OCI-LY1 (cell line): ENCODE results near the gene LETM1.

ENCODE experiments used
- H2AFZ ChIP-seq: fragments of 200-600 bp; sonication (generic), shearing (Covaris generic); 2 replicates; pipeline ENCODE4 v1.6.0; 2014; ENCODE audit warnings: antibody characterized with exemption, mild to moderate bottlenecking, low read length
- H3F3A ChIP-seq: fragments of 200-600 bp; sonication (generic), shearing (Covaris generic); 2 replicates; pipeline ENCODE4 v1.6.0; 2014; ENCODE audit warnings: mild to moderate bottlenecking, antibody characterized with exemption, low read length, moderate library complexity; ENCODE audit not compliant: insufficient read depth
- H3K27ac ChIP-seq: fragments of 200-600 bp; sonication (generic); 2 replicates; pipeline ENCODE4 v1.5.1; 2014; ENCODE audit warnings: low read length, mixed run types, mild to moderate bottlenecking, low read depth; ENCODE audit not compliant: poor library complexity, severe bottlenecking
- H3K27me3 ChIP-seq: fragments of 200-600 bp; sonication (generic); 2 replicates; pipeline ENCODE4 v1.6.0; 2014; ENCODE audit warnings: antibody characterized with exemption, mild to moderate bottlenecking, low read length, moderate library complexity; ENCODE audit not compliant: insufficient read depth
- H3K36me3 ChIP-seq: fragments of 200-600 bp; sonication (generic); 2 replicates; pipeline ENCODE4 v1.6.1; 2014; ENCODE audit warnings: mild to moderate bottlenecking, antibody characterized with exemption, low read length, moderate library complexity, mixed read lengths; ENCODE audit not compliant: insufficient read depth
- H3K4me1 ChIP-seq: fragments of 200-600 bp; sonication (generic); 2 replicates; pipeline ENCODE4 v1.5.1; 2014; ENCODE audit warnings: mild to moderate bottlenecking, low read length, moderate library complexity; ENCODE audit not compliant: insufficient read depth, severe bottlenecking
- H3K4me2 ChIP-seq: fragments of 200-600 bp; sonication (generic), shearing (Covaris generic); 2 replicates; pipeline ENCODE4 v1.6.1; 2014; ENCODE audit warnings: low read length
- H3K4me3 ChIP-seq: fragments of 200-600 bp; sonication (generic); 2 replicates; pipeline ENCODE4 v1.5.1; 2014; ENCODE audit warnings: low read length, low read depth, mild to moderate bottlenecking, mixed read lengths; ENCODE audit not compliant: poor library complexity, severe bottlenecking
- H3K79me2 ChIP-seq: fragments of 200-600 bp; shearing (Covaris generic); 2 replicates; pipeline ENCODE4 v1.6.1; 2016; ENCODE audit warnings: mixed run types, low read length, mixed read lengths; ENCODE audit not compliant: insufficient read depth
- H3K9ac ChIP-seq: fragments of 200-600 bp; sonication (generic), shearing (Covaris generic); 2 replicates; pipeline ENCODE4 v1.6.1; 2014; ENCODE audit warnings: mild to moderate bottlenecking, low read length, mixed read lengths
- H3K9me2 ChIP-seq: fragments of 200-600 bp; sonication (generic), shearing (Covaris generic); 2 replicates; pipeline ENCODE4 v1.6.1; 2014; ENCODE audit warnings: low read depth, mild to moderate bottlenecking, low read length, mixed read lengths
- H3K9me3 ChIP-seq: fragments of 200-600 bp; shearing (Covaris generic); 2 replicates; pipeline ENCODE4 v1.6.1; 2014; ENCODE audit warnings: low read length, mixed read lengths
- H4K20me1 ChIP-seq: fragments of 200-600 bp; sonication (generic), shearing (Covaris generic); 2 replicates; pipeline ENCODE4 v1.6.0; 2016; ENCODE audit warnings: mild to moderate bottlenecking, low read length; ENCODE audit not compliant: insufficient read depth
- EZH2 ChIP-seq: fragments of 200-600 bp; sonication (generic), shearing (Covaris generic); IDR thresholded peaks from 2 replicates; pipeline ENCODE4 v1.8.0; 2017; ENCODE audit warnings: borderline replicate concordance, mixed run types, mild to moderate bottlenecking, antibody characterized with exemption, low read length, moderate library complexity, mixed read lengths
- TF ChIP-seq, protein P1 (sequence below): fragments of 200-600 bp; sonication (generic), shearing (Covaris generic); IDR thresholded peaks from 2 replicates; pipeline ENCODE4 v1.5.1; 2017; ENCODE audit warnings: mild to moderate bottlenecking, antibody characterized with exemption, low read length, moderate library complexity, mixed read lengths

The LETM1 gene

DNA sequence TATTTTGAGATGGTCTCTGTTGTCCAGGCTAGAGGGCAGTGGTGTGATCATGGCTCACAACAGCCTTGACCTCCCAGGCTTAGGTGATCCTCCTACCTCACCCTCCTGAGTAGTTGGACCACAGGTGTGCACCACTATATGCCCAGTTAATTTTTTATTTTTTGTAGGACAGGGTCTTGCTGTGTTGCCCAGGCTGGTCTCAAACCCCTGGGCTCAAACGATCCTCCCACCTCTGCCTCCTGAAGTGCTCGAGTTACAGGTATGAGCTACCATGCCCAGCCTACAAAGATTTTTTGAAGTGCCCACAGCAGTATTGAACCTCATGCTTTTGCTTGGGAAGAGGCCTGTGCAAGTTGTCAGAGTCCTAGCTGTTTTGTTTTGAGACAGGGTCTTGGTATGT is 46.3 kb upstream of the LETM1 start:
- no peak overlapping the region for H3K27ac ChIP-seq
- H3K4me1 ChIP-seq: peaks cover 20% of the 10 kb centered on the region
- no peaks in the 10 kb centered on the region for H3K27me3 ChIP-seq
- H3K9ac ChIP-seq: no peak overlapping the region
- H4K20me1 ChIP-seq: no peaks in the 10 kb centered on the region
- H3K9me2 ChIP-seq: no peaks in the 10 kb centered on the region
- peaks cover 64% of the 10 kb centered on the region for H3K36me3 ChIP-seq
- H3K4me3 ChIP-seq: no peak overlapping the region
- H3K4me2 ChIP-seq: no peak overlapping the region
- no peaks in the 10 kb centered on the region for H3K9me3 ChIP-seq
- peaks cover 26% of the 10 kb centered on the region for H3K79me2 ChIP-seq
- no peak overlapping the region for H2AFZ ChIP-seq
- peaks cover 4% of the 10 kb centered on the region for H3F3A ChIP-seq
- no peak for TF ChIP-seq EZH2
- TF ChIP-seq, protein P1, sequence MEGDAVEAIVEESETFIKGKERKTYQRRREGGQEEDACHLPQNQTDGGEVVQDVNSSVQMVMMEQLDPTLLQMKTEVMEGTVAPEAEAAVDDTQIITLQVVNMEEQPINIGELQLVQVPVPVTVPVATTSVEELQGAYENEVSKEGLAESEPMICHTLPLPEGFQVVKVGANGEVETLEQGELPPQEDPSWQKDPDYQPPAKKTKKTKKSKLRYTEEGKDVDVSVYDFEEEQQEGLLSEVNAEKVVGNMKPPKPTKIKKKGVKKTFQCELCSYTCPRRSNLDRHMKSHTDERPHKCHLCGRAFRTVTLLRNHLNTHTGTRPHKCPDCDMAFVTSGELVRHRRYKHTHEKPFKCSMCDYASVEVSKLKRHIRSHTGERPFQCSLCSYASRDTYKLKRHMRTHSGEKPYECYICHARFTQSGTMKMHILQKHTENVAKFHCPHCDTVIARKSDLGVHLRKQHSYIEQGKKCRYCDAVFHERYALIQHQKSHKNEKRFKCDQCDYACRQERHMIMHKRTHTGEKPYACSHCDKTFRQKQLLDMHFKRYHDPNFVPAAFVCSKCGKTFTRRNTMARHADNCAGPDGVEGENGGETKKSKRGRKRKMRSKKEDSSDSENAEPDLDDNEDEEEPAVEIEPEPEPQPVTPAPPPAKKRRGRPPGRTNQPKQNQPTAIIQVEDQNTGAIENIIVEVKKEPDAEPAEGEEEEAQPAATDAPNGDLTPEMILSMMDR: no peak

DNA sequence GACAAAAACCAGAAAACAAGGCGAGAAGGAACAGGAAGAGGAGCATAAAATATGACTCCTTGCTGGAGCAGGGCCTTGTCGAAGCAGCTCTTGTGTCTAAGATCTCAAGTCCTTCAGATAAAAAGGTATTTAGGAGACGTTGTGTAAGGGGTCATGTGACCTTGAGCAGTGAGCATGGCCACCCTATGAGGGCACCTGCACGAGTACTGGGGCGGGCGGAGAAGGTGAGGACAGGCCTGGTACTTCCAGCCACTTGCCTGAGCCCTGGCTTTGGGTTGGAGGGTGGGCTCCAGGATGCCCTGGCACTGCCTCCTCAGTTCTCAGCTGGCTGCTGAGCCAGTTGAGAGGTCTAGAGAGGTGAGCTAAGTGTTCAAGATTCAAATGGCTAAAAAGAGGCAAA is 45.2 kb upstream of the LETM1 start:
- TF ChIP-seq, protein P1: no peak
- no peak for TF ChIP-seq EZH2
- Histone ChIP-seq H2AFZ (no peak overlapping the region), H3K79me2 (peaks cover 29% of the 10 kb centered on the region), H3K4me2 (no peak overlapping the region), H3F3A (peaks cover 4% of the 10 kb centered on the region), H3K9ac (no peak overlapping the region), H3K27me3 (no peaks in the 10 kb centered on the region), H3K36me3 (peaks cover 58% of the 10 kb centered on the region), H4K20me1 (no peaks in the 10 kb centered on the region), H3K4me1 (peaks cover 20% of the 10 kb centered on the region), H3K27ac (no peak overlapping the region), H3K9me2 (no peaks in the 10 kb centered on the region), H3K9me3 (no peaks in the 10 kb centered on the region), H3K4me3 (no peak overlapping the region)

DNA sequence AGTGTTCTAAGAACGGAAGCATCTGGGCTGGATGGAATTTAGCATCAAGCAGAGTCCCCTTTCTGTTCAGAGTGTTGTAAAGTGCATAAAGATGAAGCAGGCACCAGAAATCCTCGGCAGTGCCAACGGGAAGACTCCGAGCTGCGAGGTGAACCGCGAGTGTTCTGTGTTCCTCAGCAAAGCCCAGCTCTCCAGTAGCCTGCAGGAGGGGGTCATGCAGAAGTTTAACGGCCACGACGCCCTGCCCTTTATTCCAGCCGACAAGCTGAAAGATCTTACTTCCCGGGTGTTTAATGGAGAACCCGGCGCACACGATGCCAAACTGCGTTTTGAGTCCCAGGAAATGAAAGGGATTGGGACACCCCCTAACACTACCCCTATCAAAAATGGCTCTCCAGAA is 44.7 kb upstream of the LETM1 start:
- H3K79me2 ChIP-seq: peaks cover 34% of the 10 kb centered on the region
- H2AFZ ChIP-seq: no peak overlapping the region
- no peak overlapping the region for H3K9ac ChIP-seq
- peaks cover 53% of the 10 kb centered on the region for H3K36me3 ChIP-seq
- H3K9me3 ChIP-seq: no peaks in the 10 kb centered on the region
- H4K20me1 ChIP-seq: no peaks in the 10 kb centered on the region
- H3K4me1 ChIP-seq: peaks cover 24% of the 10 kb centered on the region
- peaks cover 4% of the 10 kb centered on the region for H3F3A ChIP-seq
- H3K4me2 ChIP-seq: no peak overlapping the region
- no peaks in the 10 kb centered on the region for H3K9me2 ChIP-seq
- no peak for TF ChIP-seq EZH2
- TF ChIP-seq, protein P1: no peak
- H3K4me3 ChIP-seq: no peak overlapping the region
- H3K27me3 ChIP-seq: no peaks in the 10 kb centered on the region
- no peak overlapping the region for H3K27ac ChIP-seq
